Measurements from ENCODE around the gene PLOD3.

PLOD3 gene

DNA sequence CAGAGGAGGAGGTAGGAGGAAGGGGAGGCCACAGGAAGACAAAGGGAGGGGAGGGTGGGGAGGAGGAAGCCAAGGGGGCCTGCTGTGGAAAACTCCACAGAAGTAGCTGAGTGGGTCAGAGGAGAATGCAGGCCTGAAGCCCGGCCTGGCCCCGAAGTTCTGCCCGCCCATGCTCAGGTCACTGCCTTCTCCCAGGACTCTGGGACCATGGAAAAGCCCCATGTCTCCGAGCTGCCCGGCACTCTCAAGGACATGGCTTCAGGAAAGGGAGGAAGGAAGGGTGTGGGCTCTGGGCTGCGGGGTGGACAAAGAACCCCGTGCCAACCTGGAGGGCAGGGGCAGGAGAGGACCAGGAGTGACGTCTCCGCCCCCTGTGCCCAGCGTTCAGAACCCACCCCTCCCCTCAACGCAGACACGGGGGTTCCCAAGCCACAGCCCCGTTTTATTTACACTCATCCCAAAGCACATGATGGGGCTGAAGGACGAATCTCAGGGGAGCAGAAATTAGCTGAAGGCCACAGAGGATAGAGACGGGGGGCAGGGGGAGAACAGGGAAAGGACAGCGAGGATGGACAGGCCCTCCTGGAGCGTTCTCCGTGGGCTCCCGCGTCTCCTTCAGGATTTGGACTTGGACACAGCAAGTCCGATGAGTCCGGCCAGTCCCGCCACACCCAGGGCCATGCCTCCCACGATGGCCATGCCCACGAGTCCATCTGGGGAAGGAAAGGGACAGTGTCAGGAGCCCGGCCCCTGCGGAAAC, 22.0 kb upstream of the PLOD3 start:
- no peak for DNase-seq (ENCODE audit: low read depth in 2 of 3, low spot score in 2 of 3)

DNA sequence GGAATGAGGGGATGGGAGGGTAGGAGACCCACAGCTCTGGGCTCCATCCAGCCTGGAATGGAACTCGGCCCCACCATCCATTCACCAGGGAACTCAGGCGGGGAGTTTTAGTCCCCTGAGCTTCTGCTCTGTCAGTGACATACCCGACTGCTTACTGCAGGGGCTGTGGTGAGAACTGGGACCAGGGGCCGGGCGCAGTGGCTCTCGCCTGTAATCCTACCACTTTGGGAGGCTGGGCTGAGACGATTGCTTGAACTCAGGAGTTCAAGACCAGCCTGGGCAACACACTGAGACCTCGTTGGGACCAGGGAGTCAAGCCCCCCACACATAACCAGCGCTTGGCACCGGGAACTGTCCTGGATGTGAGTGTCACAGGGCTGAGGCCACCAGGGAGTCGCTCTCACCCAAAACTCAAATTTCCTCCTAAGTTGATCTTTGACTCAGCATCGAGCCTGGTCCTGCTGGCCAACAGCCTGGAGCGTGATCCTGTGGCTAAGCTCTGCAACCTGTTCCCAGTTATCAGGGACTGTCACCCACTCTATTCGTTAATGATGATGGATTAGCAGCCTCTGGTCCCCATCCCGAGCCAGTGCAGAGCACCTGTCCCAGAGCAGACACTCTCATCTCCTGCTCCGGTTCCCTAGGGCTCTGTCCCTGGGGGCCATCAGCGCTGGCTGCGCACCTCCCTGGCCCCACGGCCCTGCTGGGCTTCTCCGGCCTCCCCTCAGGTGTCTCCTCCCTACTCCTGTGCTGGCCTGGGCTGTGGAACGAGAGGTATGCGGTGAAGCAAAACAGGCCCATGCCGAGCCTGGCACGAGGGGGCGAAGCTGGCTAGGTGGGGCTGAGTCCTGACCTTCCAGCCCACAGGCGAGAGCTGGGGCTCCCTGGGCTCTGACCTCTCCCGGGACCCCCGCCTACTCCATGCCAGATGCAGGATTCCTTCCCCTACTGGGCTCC, 21.1 kb upstream of the PLOD3 start:
- DNase-seq (ENCODE audit: low read depth in 2 of 3, low spot score in 2 of 3): no peak

- DNase-seq (ENCODE audit: low read depth in 2 of 3, low spot score in 2 of 3): no peak
These were observed 20.1 kb upstream of the PLOD3 start, which contains the start of gene CLDN15 for GRCh38 chr7:101237206-101238067. TSS of gene CLDN15 (minus strand) at chr7:101237802. CDS start at chr7:101237581, 221 bp downstream.

DNA sequence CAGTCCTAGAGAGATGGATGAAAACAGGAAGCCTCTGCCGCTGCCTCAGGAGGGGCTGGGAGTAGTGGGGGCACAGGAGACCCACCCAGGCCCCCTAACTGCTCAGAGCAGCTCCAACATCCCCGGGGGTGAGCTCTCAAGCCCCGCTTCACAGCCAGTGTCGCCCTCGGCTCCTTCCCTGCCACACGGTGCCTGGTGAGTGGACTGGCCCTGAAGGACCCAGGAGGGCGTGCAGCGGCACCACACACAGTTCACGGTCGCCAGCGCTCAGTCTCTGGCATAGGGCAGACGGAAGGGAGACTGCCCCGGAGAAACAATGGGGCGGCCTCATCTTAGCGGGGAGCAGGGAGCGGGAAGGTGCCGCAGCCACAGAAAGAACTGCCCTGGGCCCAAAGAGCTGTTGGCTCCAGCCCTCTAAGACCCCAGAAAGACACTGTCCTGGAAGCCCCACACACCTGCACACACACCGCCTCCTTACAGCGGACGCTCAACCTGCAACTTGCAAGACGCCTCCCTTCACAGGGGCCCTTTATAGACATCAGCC, 19.0 kb upstream of the PLOD3 start:
- DNase-seq (ENCODE audit: low read depth in 2 of 3, low spot score in 2 of 3): no peak

DNA sequence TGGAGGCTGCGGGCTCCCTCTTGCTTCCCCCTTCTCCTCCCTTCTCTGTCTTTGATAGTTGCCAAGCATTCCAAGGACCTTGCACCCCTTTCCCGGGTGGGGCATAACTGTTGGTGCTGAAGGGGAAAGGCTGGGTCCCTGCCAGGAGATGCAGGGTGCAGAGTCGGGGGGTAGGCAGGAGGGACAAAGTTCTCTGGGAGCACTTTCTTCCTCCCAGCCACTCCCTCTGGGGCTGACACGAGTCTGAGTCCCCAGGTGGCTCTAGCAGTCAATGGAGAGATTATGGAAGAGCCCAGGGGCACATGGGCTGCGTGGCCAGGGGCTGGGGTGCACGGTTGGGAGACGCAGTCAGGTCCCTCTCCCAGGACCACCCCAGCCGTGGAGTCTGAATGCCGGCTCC, 18.1 kb upstream of the PLOD3 start:
- DNase-seq (ENCODE audit: low read depth in 2 of 3, low spot score in 2 of 3): no peak

- DNase-seq (ENCODE audit: low read depth in 2 of 3, low spot score in 2 of 3): no peak
These were observed 17.7 kb upstream of the PLOD3 start for GRCh38 chr7:101235050-101235449.

DNA sequence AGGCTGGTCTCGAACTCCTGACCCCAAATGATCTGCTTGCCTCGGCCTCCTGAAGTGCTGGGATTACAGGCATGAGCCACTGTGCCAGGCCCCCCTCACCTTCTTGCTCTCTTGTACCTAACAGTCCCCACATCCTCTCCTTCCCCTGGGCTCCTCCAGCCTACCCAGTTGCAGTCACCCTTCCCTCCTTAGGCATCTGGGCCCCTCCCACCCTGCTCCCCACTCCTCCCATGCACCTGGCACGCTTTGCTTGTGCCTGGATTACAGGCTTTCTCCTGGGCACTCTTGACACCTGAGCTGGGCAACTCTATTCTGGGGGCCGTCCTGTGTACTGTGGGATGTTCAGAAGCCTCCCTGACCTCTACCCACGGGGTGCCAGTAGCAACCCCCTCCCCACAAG, 17.3 kb upstream of the PLOD3 start:
- no peak for DNase-seq (ENCODE audit: low read depth in 2 of 3, low spot score in 2 of 3)

- DNase-seq (ENCODE audit: low read depth in 2 of 3, low spot score in 2 of 3): no peak
These were observed 16.6 kb upstream of the PLOD3 start for GRCh38 chr7:101233907-101234547.

DNA sequence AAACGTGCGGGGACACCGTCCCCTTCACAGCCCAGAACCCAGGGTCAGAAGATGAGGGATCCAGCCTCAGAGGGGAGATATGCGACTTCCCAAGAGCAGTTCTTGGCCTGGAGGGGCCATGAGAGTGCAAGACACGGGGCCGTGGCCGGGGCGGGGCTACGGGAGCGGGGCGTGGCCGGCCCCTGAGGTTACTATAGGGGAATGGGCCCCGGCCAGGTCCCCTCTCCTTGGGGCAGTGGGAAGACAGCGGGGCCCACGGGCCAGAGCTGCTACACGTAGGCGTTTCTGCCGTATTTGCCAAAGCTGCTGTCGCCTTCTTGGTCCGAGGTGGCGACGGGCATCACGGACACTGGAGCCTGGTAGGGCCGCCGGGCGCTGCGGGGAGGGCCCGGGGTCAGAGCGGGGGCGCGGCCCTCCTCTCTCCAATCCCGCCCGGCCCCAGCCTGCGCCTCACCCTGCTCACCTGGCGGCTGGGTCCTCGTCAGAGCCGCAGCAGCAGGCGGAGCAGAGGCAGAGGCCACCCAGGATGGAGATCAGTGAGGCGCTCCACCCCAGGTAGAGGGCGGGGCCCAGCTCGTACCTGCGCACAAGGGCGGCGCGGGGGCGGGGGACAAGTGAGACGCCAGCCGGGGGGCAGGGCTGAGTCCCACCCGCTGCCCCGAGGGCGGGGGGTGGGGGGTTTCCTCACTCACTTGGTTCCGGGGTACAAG, 14.9 kb upstream of the PLOD3 start:
- no peak for DNase-seq (ENCODE audit: low read depth in 2 of 3, low spot score in 2 of 3)

DNA sequence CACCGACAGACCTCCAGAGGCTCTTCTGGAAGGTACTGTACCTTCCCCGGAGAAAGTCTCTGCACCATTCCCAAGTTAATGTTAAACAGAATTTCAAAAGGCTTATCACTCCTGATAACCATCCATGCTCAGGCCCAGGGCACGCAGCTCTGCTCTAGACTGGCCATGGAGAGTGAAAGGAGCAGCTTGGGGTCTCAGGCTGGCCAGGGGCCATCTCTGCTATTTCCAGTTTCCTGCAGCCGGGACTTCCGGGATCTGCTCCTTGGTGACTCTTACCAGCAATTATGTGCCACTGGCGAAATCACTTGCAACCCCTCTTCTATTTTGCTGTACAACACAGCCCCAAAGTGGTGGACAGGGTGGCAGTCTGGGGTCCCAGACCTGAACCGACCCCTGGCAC, 14.3 kb upstream of the PLOD3 start:
- no peak for DNase-seq (ENCODE audit: low read depth in 2 of 3, low spot score in 2 of 3)

DNA sequence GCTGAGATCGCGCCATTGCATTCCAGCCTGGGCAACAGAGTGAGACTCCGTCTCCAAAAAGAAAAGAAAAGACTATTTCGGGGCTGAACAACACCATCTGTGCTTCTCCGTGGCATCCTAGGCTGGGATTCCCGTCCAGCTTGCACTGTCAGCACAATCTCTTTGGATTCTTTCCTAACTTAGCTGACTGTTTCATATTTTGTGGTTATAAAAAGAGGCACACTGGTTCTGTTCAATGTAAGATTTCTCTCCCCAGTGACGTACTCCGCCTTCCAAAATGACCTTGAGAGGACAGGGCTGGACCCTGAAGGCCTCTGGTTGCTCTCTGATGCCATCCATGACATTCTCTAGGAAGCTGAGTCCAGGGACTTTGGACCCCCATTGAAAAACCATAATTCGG, 9.3 kb upstream of the PLOD3 start:
- no peak for DNase-seq (ENCODE audit: low read depth in 2 of 3, low spot score in 2 of 3)

DNA sequence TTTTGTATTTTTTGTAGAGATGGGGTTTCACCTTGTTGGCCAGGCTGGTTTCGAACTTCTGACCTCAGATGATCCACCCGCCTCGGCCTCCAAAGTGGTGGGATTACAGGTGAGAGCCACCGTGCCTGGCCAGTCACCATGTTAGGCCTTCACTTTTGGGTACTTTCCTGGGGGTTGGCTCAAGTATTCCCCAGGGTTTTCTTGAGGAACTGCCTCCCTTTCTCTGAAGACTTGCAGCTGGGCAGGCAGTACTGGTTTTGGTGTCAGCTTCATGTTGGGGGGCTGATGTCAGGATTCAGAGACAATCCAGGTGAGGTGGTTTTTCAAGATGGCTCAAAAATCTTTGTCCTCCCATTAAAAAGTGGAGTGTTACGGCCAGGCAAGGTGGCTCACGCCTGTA, 8.3 kb upstream of the PLOD3 start:
- DNase-seq (ENCODE audit: low read depth in 2 of 3, low spot score in 2 of 3): no peak

DNA sequence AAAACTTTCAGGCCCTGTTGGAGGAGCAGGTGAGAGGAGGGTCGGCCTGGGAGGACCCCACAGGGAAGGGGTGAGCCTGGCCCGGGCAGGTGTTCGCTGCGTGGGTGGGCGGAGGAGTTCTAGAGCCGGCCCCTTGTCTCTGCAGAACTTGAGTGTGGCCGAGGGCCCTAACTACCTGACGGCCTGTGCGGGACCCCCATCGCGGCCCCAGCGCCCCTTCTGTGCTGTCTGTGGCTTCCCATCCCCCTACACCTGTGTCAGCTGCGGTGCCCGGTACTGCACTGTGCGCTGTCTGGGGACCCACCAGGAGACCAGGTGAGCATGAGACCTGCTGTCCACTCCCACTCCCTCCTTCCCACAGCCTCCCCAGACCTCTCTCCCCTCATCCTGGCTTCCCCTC, 6.1 kb upstream of the PLOD3 start:
- no peak for DNase-seq (ENCODE audit: low read depth in 2 of 3, low spot score in 2 of 3)

DNA sequence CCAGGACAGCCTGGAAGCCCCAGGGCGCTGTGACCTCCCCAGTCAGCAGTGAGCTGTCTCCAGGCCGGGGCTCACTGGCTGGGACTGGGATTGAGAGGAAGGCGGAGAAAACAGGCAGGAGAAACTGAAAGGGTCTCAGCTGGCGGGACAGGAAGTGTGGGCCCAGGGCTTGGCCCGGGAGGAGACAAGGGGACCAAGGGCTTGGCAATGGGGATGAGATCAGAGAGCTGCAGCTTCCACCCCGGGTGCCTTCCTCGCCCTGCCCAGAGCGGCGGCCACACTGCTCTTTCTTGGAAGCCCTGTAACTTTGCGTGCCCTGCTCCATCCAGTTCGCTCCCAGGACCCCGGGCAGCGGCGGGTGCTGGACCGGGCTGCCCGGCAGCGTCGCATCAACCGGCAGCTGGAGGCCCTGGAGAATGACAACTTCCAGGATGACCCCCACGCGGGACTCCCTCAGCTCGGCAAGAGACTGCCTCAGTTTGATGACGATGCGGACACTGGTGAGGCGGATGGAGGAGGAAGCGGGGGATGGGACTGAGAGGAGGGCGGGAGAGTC, 5.0 kb upstream of the PLOD3 start:
- no peak for DNase-seq (ENCODE audit: low read depth in 2 of 3, low spot score in 2 of 3)

DNA sequence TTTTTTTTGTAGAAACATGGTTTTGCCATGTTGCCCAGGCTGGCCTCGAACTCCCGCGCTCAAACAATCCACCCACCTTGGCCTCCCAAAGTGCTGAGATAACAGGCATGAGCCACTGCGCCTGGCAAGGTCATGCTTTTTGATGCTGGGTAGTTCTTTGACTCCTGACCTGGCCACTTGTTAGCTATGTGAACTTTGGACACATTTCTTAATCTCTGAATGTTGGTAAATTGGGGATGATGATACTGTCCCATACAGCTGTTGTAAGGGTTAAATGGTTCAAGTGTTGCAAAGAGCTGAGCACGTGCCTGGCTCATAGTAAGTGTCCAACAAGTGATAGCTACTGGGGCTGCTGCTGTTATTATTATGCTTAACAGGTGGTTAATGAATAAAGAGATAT, 2.9 kb upstream of the PLOD3 start:
- DNase-seq (ENCODE audit: low read depth in 2 of 3, low spot score in 2 of 3): no peak

DNA sequence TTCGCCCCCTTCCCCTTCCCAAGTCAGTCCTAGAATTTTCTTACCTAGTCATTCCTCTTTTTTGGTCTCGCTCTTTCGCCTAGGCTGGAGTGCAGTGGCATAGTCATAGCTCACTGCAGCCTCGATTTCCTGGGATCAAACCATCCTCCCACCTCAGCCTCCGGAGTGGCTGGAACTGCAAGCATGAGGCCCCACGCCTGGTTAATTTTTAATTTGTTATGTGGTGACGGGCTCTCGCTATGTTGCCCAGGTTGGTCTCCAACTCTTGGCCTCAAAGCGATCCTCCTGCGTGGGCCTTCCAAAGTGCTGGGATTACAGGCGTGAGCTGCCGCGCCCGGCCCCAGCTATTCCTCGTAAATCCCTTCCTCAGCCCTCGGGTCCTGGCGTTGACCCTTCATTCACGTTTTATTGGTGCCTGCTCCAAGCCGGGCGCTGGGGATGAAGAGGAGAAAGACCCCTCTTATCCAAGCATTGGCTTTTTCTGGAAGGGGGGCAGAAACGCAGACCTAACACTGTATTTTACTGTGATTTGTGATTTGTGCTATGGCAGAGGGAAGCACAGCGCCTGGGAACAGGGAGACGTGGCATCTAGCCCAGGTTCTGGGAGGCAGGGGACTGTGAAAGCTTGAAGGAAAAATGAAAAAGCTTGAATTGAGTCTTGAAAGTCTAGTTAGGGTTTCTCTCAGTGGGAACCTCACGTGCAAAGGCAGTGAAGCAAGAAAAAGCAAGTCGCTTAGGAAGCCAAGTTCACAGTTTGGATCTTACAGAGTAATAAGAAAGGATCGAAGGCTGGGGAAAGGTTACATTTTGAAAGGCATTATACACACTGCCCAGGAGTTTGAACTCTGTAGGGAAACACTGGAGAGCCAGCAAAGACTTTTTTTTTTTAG, 1.1 kb upstream of the PLOD3 start:
- DNase-seq (ENCODE audit: low read depth in 2 of 3, low spot score in 2 of 3): no peak

DNA sequence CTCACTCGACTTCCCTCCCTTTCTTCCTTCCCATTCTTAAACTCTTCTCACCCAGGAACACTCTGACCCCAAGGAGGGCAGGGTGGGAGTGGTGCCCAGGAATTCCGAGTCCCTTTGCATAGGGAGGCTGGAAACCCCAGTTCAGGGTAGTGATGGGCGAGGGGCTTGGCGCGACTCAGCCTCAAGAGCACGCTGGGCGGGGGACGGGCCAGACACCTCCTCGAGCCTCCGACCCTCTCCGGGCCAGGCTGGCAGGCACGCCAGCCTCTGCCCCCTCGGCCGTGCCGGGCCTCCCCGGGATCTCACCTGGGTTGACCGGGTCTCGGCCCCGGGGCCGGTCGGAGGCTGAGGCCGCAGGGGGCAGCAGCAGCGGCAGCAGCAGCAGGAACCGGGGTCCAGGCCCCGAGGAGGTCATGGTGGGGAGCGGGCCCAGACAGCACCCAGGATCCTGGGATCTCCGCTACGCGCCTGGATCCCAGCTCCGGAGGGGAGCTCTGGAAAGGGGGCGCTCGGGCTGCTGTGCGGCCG, 457 bp downstream of the PLOD3 start:
- no peak for DNase-seq (ENCODE audit: low read depth in 2 of 3, low spot score in 2 of 3)
